ENCODE data around the gene RASGRP1.
A peak's percentile ranks its signal among the peaks of the same experiment; 100 is the strongest.

The RASGRP1 gene

GRCh38 chr15:38545179-38545578, 19.4 kb downstream of the RASGRP1 start:
- H3K27ac ChIP-seq: no peak overlapping the region
- TF ChIP-seq, protein P1, sequence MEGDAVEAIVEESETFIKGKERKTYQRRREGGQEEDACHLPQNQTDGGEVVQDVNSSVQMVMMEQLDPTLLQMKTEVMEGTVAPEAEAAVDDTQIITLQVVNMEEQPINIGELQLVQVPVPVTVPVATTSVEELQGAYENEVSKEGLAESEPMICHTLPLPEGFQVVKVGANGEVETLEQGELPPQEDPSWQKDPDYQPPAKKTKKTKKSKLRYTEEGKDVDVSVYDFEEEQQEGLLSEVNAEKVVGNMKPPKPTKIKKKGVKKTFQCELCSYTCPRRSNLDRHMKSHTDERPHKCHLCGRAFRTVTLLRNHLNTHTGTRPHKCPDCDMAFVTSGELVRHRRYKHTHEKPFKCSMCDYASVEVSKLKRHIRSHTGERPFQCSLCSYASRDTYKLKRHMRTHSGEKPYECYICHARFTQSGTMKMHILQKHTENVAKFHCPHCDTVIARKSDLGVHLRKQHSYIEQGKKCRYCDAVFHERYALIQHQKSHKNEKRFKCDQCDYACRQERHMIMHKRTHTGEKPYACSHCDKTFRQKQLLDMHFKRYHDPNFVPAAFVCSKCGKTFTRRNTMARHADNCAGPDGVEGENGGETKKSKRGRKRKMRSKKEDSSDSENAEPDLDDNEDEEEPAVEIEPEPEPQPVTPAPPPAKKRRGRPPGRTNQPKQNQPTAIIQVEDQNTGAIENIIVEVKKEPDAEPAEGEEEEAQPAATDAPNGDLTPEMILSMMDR (conservative IDR thresholded peaks at IDR 0.05): 0 out of 2 replicates have a peak, but pooled peaks have one; percentile 6

- TF ChIP-seq, protein P1 (conservative IDR thresholded peaks at IDR 0.05): no peak
- no peak overlapping the region for H3K27ac ChIP-seq
Observed at GRCh38 chr15:38541026-38541425, 23.6 kb downstream of the RASGRP1 start.

DNA sequence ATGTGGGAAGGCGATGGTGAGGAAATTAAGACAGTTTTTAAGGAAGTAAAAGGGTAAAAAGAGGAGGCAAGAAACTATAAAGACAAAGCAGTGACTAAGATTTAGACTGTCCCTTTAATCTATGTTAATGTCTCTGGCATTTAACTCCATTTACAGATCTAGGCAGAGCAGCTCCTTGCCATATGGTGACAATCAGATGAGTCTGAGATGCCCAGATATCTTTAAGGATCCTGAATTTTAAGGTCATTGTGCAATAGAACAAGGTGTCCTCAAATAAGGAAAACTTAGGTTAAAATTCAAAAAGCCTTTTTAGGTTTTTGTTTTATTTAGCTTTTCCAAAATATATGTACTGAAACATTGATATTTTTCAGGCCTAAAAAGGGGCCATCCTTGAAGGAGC, 24.1 kb downstream of the RASGRP1 start:
- TF ChIP-seq, protein P1 (conservative IDR thresholded peaks at IDR 0.05): no peak
- no peak overlapping the region for H3K27ac ChIP-seq

DNA sequence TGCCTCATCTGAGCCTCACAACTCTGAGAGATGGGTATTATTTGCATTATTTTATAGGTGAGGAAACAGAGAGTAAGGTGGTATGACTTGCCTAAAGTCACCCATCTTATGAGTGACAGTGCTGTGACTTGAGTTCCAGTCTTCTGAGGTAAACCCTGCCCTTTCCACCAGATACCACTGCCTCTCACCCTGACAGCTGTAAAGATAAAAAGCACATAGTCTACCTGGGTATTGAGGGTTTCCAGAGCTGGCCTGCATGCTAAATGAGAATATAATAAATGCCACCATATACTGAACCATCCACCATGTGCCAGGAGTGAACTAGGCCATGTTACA, 25.6 kb downstream of the RASGRP1 start:
- no peak overlapping the region for H3K27ac ChIP-seq
- TF ChIP-seq, protein P1 (conservative IDR thresholded peaks at IDR 0.05): no peak

GRCh38 chr15:38538328-38539007, 26.1 kb downstream of the RASGRP1 start:
- no peak overlapping the region for H3K27ac ChIP-seq
- TF ChIP-seq, protein P1 (conservative IDR thresholded peaks at IDR 0.05): no peak

DNA sequence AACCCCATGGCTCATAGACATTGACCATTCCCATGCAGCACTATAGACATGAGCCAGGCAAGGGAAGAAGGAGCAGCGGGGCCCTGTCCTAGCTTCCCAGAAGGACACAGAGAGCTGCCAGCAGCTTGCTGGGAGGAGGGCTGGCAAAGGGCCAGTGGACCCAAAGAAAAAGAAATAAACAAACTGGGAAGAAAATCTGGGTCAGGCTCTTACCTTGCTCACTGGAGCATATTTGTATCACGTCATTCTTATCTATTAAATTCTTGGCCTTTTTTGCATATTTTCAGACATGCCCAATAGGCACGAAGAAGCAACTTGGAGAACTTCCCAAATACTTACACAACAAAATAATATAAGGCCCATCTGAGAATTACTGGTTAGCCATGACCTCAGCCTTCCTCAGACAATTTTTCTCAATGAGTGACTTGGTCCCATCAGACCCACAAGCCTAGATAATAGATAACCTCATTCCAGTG, 28.4 kb downstream of the RASGRP1 start:
- TF ChIP-seq, protein P1 (conservative IDR thresholded peaks at IDR 0.05): no peak
- H3K27ac ChIP-seq: no peak overlapping the region

DNA sequence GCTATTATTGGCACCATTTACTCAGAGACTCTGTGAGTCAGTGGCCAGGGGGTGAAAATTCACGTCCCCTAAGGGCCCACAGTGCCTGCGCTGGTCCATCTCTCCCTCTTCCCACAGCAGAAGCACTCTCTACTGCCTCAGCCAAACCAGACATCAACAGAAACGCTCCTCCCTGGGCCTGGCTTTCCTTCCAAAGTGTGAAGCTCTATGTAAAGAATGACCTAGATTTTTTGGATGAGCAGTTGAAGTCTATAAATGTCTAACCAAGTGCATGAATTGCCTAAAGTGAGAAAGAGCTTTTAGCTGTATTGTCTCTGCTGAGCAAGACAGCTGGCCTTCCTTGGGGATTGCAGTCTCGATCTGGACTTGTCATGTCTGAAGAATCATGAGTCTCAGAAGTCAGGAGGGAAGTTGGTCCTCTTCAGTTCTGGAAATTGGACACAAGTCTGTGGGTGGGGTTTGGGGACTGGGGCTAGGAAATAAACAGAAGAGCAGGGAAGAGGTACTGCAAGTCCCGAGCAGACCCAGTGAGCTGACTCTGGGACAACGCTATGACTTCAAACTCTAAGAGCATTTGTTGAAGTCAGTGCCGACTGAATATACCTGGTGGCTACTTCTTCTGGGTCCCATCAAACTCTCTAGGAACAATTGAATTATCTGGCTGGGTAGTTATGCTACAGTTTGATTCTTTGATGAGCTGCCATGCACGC, 29.0 kb downstream of the RASGRP1 start:
- TF ChIP-seq, protein P1 (conservative IDR thresholded peaks at IDR 0.05): no peak
- H3K27ac ChIP-seq: no peak overlapping the region

All from VCaP (cell line).